Activated naive CD8-positive, alpha-beta T cell treated with anti-CD3 and anti-CD28 coated beads, Interleukin-2, amount 50 U/mL, for 24 hours (primary cell): Measurements from ENCODE around the gene DLGAP1.

Source experiments
- ATAC-seq: fragments of 150-1000 bp; cut with Tn5 transposase; one replicate; pipeline ENCODE4 v1.10.0; 2021
- DNase-seq: peaks from one replicate; pipeline ENCODE4 v3.0.0; 2021
- H3K27ac Mint-ChIP-seq: one replicate; pipeline ENCODE4 v1.8.0; 2021; ENCODE audit warnings: mild to moderate bottlenecking, mixed read lengths
- H3K27me3 Mint-ChIP-seq: one replicate; pipeline ENCODE4 v1.8.0; 2021; ENCODE audit warnings: mixed read lengths
- H3K36me3 Mint-ChIP-seq: one replicate; pipeline ENCODE4 v1.8.0; 2021; ENCODE audit warnings: low read depth, mixed read lengths
- H3K4me1 Mint-ChIP-seq: one replicate; pipeline ENCODE4 v1.8.0; 2021; ENCODE audit warnings: mixed read lengths
- H3K4me3 Mint-ChIP-seq: one replicate; pipeline ENCODE4 v1.8.0; 2021; ENCODE audit warnings: mild to moderate bottlenecking, moderate library complexity, mixed read lengths
- H3K9me3 Mint-ChIP-seq: one replicate; pipeline ENCODE4 v1.8.0; 2021; ENCODE audit warnings: mixed read lengths

DLGAP1 gene

GRCh38 chr18:3544537-3544936 lies 910.6 kb downstream of the DLGAP1 start:
- Mint-ChIP-seq H3K4me3 (no peak overlapping the region), H3K4me1 (peaks cover 20% of the 10 kb centered on the region), H3K36me3 (no peaks in the 10 kb centered on the region), H3K9me3 (no peaks in the 10 kb centered on the region), H3K27ac (no peak overlapping the region), H3K27me3 (peaks cover 3% of the 10 kb centered on the region)
- ATAC-seq (no peak), DNase-seq (no peak)

GRCh38 chr18:3541549-3542386 lies 913.3 kb downstream of the DLGAP1 start:
- no peaks in the 10 kb centered on the region for H3K9me3 Mint-ChIP-seq
- peaks cover 26% of the 10 kb centered on the region for H3K4me1 Mint-ChIP-seq
- H3K27ac Mint-ChIP-seq: peak overlapping the region; percentile 81
- ATAC-seq (peak; percentile 97), DNase-seq (no peak)
- no peaks in the 10 kb centered on the region for H3K36me3 Mint-ChIP-seq
- H3K27me3 Mint-ChIP-seq: peaks cover 11% of the 10 kb centered on the region
- H3K4me3 Mint-ChIP-seq: no peak overlapping the region

- no peak for ATAC-seq
- DNase-seq: no peak
- H3K9me3 Mint-ChIP-seq: no peaks in the 10 kb centered on the region
- H3K27me3 Mint-ChIP-seq: peaks cover 11% of the 10 kb centered on the region
- H3K36me3 Mint-ChIP-seq: no peaks in the 10 kb centered on the region
- H3K27ac Mint-ChIP-seq: peak overlapping the region; percentile 81
- no peak overlapping the region for H3K4me3 Mint-ChIP-seq
- H3K4me1 Mint-ChIP-seq: peaks cover 27% of the 10 kb centered on the region
These were observed 914.1 kb downstream of the DLGAP1 start for GRCh38 chr18:3540805-3541548.

DNA sequence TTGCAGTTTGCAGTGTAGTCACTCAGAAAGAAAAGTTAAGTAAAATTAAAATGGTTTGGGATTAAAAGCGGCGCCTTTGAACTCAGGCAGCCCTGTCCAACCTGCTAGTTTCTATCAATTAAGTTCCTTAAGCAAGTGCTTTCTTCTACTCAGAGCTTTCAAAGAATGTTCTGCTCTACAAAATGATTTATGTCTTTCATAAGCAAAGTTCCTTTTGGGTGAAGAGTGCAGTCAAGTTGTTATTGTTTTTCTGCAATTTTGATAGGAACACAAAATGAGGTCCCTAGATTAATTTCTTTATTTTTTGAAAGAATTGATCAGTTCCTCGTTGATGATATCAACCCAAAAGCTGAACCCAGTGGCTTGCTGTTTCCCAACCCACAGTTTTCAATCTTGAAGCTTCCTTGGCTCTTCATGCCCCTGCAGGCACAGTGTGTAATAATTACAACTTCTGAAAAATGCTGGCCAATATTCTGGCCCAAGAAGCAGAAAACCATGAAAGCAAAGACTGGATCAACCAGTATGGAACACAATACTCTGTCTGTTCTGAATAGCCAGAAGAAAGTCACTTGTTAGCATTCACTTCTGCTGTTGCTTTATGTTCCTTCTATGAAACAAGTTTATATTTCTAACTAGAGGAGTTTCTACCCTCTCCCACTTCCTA lies 916.0 kb downstream of the DLGAP1 start:
- Mint-ChIP-seq H3K9me3 (no peaks in the 10 kb centered on the region), H3K4me1 (peaks cover 27% of the 10 kb centered on the region), H3K4me3 (no peak overlapping the region), H3K27me3 (peaks cover 11% of the 10 kb centered on the region), H3K27ac (no peak overlapping the region), H3K36me3 (no peaks in the 10 kb centered on the region)
- ATAC-seq (no peak), DNase-seq (no peak)

- DNase-seq (no peak), ATAC-seq (no peak)
- no peak overlapping the region for H3K4me3 Mint-ChIP-seq
- H3K27me3 Mint-ChIP-seq: peaks cover 11% of the 10 kb centered on the region
- H3K4me1 Mint-ChIP-seq: peaks cover 27% of the 10 kb centered on the region
- no peak overlapping the region for H3K27ac Mint-ChIP-seq
- H3K9me3 Mint-ChIP-seq: no peaks in the 10 kb centered on the region
- H3K36me3 Mint-ChIP-seq: no peaks in the 10 kb centered on the region
These were observed 916.7 kb downstream of the DLGAP1 start for GRCh38 chr18:3538456-3538855.

- Mint-ChIP-seq H3K27ac (no peak overlapping the region), H3K27me3 (no peaks in the 10 kb centered on the region), H3K4me1 (peaks cover 12% of the 10 kb centered on the region), H3K9me3 (no peaks in the 10 kb centered on the region), H3K4me3 (no peak overlapping the region), H3K36me3 (no peaks in the 10 kb centered on the region)
- DNase-seq: no peak
- no peak for ATAC-seq
These were observed 924.3 kb downstream of the DLGAP1 start for GRCh38 chr18:3530807-3531206.

DNA sequence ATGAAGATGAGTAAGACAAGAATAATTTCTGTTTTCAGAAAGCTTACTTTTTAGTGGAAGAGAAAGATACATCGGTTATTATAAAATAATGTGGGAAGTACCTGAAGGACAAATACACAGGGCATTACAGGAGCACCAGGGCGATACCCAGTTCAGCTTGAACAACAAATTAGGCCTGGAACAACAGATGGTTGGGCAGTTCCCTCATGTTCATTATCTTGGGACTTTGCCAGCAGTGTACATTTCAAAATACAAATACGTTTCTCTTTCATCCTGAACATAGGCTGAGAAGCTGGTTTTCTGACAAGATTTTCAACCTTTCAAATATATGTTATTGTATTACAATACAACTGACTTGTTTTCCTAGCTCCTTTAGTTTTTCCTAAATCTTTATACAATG lies 925.5 kb downstream of the DLGAP1 start:
- Mint-ChIP-seq H3K27me3 (no peaks in the 10 kb centered on the region), H3K4me3 (no peak overlapping the region), H3K9me3 (no peaks in the 10 kb centered on the region), H3K27ac (no peak overlapping the region), H3K36me3 (no peaks in the 10 kb centered on the region), H3K4me1 (peaks cover 18% of the 10 kb centered on the region)
- no peak for DNase-seq
- ATAC-seq: no peak

- ATAC-seq: no peak
- Mint-ChIP-seq H3K4me1 (peaks cover 18% of the 10 kb centered on the region), H3K36me3 (no peaks in the 10 kb centered on the region), H3K9me3 (no peaks in the 10 kb centered on the region), H3K4me3 (no peak overlapping the region), H3K27ac (no peak overlapping the region), H3K27me3 (no peaks in the 10 kb centered on the region)
- DNase-seq: no peak
These were observed 926.0 kb downstream of the DLGAP1 start for GRCh38 chr18:3529077-3529476.

GRCh38 chr18:3528231-3528630 lies 926.9 kb downstream of the DLGAP1 start:
- no peaks in the 10 kb centered on the region for H3K27me3 Mint-ChIP-seq
- peaks cover 18% of the 10 kb centered on the region for H3K4me1 Mint-ChIP-seq
- no peak overlapping the region for H3K27ac Mint-ChIP-seq
- no peaks in the 10 kb centered on the region for H3K36me3 Mint-ChIP-seq
- peaks cover 5% of the 10 kb centered on the region for H3K9me3 Mint-ChIP-seq
- no peak overlapping the region for H3K4me3 Mint-ChIP-seq
- ATAC-seq (no peak), DNase-seq (no peak)

DNA sequence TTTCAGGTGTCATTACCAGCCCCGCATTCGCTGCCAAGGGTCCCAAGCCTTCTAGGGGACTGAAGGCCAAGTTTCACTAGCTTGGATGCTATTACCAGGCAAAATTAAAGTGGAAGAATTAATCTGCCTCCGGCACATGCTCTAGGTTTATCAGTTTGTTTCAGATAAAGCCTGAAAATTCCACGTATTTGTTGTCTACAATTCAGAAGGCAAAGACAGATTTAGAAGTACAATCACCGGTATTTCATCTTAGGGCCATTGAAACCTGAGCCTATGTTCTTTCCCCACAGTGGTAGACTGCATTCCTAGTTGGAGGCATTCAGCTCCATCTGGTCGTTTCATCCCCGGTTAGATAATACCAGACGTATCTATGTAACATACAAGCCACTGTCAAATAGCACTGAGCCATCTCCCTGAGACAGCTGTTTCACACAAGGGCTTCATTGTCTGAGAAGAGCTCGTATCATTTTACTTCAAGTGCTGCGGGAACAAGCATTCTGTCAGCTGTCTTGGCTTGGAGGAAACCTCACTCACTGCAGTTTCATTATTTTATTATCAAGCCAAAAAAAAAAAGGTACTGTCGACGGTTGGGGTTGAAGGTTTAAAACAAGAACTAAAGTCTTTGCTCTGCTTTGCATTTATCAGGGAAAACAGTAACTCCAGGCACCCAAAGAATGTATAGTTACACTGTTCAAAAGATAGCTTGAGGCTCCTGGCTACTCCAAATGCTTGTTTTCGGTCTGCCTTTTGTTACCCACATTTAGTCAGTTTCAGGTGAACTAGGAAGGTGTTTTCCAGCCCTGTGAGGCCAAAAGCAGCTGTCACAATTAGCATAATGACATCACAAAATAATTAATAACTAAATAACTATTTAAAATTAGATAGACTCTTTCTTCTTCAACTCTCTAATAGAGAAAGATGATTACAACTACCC lies 928.4 kb downstream of the DLGAP1 start:
- no peak for ATAC-seq
- DNase-seq: no peak
- no peak overlapping the region for H3K4me3 Mint-ChIP-seq
- peak overlapping the region; percentile 53 for H3K27ac Mint-ChIP-seq
- H3K36me3 Mint-ChIP-seq: peaks cover 1% of the 10 kb centered on the region
- peaks cover 18% of the 10 kb centered on the region for H3K4me1 Mint-ChIP-seq
- no peaks in the 10 kb centered on the region for H3K27me3 Mint-ChIP-seq
- peaks cover 5% of the 10 kb centered on the region for H3K9me3 Mint-ChIP-seq

- peak; percentile 85 for ATAC-seq
- peak; percentile 24 for DNase-seq
- Mint-ChIP-seq H3K4me1 (peaks cover 18% of the 10 kb centered on the region), H3K36me3 (peaks cover 1% of the 10 kb centered on the region), H3K4me3 (peak overlapping the region; percentile 10), H3K27ac (peak overlapping the region; percentile 53), H3K27me3 (no peaks in the 10 kb centered on the region), H3K9me3 (peaks cover 5% of the 10 kb centered on the region)
These were observed 929.2 kb downstream of the DLGAP1 start for GRCh38 chr18:3525870-3526420.

- H3K4me1 Mint-ChIP-seq: peaks cover 18% of the 10 kb centered on the region
- H3K27ac Mint-ChIP-seq: no peak overlapping the region
- no peak for DNase-seq
- no peak overlapping the region for H3K4me3 Mint-ChIP-seq
- peaks cover 5% of the 10 kb centered on the region for H3K9me3 Mint-ChIP-seq
- ATAC-seq: no peak
- H3K27me3 Mint-ChIP-seq: no peaks in the 10 kb centered on the region
- H3K36me3 Mint-ChIP-seq: peaks cover 1% of the 10 kb centered on the region
These were observed 930.4 kb downstream of the DLGAP1 start for GRCh38 chr18:3524706-3525105.

GRCh38 chr18:3520230-3521085 lies 934.6 kb downstream of the DLGAP1 start:
- DNase-seq (no peak), ATAC-seq (no peak)
- Mint-ChIP-seq H3K36me3 (peaks cover 1% of the 10 kb centered on the region), H3K4me1 (peaks cover 2% of the 10 kb centered on the region), H3K4me3 (no peak overlapping the region), H3K9me3 (peaks cover 5% of the 10 kb centered on the region), H3K27me3 (peaks cover 2% of the 10 kb centered on the region), H3K27ac (no peak overlapping the region)
